HL-60/S4 treated with phorbol 12-myristate 13-acetate at 8.2 ng/mL for 4 days and 3 days (cell line): ENCODE data around the gene PRR35.

Experiments used
- in situ Hi-C: fragments of 300-500 bp; cut with MboI; formaldehyde crosslinking; loops from 2 replicates; pipeline ENCODE4 v1.15.0; 2022; ENCODE audit warnings: low sequenced_read_pairs

Gene PRR35

DNA sequence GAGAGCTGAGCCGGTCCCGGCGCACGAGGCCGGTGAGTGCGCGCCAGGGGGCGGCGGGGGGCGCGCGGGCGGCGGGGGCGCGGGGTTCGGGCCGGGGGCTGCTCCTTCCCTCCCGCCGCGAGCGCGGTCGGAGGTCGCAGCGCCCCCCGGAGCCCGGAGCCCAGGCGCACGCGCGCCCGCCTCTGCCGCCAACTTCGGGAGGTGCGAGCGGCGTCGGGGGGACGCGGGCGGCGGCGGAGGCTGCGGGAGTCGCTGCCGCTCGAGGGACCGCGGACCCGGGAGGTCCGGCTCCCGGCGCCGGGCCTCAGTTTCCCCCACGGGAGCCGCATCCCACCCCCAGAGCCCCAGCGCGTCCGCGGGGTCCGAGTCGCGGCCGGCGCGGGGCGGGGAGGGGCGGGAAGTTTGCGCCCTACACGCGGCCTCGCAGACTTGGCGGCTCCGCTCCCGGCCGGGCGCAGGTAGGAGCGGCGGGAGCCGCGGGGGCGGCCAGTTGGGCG lies at the start of gene PRR35:
PRR35 (plus strand) TSS at position 191 of the 497 bp plus-strand sequence. CDS start 2,901 bp downstream, outside the sequence.
- in situ Hi-C loops, result no loop called here

DNA sequence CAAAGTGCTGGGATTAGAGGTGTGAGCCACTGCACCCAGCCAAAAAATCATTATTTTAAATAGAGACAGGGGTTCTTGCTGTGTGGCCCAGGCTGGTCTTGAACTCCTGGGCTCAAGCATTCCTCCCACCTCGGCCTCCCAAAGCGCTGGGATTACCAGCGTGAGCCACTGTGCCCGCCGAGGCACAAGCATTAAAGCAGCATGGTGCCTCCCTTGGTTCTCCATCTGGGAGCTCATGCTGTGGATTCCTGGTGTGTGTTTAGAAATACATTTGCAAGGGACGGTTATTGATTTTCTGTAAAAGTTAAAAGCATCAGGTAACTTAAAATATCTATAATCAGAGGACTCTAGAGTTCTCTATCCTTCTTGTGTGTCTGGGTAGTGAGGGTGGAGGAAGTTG lies 47.4 kb upstream of the PRR35 start:
- in situ Hi-C loops, result no loop called here

DNA sequence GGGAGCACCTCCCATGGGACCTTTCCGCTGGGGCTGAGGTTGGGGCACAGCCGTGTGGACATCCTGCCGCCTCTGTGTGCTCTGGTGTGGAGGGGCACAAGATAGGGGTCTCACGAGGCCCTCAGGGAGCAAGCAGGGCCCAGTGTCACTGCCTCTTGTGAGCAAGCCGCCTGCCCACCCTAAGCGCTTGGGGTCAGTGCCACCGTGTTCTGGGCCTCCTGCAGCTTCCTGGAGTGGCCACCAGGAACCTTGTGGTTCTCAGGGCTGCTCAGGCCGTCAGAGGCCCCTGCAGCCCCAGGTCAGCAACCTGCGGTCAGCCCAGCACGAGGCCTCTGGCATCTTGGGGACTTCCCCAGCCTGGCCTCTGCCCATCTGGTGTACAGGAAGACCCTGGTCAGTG lies 46.2 kb upstream of the PRR35 start:
- in situ Hi-C loops, result no loop called here

DNA sequence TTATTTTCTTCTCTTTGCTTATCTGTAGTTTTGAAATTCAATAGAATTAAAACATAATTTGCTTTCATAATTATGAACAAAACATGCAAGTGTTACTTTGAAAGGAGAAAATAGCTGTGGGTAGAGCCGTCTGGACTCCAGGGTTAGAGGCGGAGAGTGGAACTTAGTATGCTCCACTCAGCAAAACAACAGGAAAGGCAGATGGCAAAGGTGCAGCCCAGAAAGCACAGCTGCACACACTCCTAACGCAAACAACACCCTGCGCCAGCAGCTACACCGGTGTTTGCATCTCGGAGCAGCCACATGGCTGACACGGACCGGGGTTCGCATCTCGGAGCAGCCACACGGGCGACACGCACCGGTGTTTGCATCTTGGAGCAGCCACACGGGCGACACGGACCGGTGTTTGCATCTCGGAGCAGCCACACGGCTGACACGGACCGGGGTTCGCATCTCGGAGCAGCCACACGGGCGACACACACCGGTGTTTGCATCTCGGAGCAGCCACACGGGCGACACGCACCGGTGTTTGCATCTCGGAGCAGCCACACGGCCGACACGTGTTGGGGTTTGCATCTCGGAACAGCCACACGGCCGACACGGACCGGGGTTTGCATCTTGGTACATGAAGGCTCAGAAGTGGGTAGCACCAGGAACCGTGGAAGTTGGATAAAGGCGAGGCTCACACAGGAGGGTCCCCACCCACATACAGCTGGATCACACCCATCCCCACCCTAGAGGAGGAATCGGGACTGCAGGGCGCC lies 44.8 kb upstream of the PRR35 start:
- in situ Hi-C loops, result no loop called here

DNA sequence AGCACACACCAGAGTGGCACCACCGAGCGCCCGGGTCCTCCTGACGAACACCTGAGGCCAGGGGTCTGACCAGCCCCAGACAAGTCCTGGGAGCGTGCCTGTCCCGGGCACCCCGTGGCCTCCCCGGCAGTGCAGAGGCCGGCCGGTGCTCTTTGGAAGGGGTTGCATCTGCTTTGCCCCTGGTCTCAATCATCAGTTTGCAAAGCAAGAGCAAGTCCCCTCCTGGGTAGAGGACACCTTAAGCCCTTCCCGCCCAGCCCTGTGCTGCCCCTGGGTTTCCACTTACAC lies 44.3 kb upstream of the PRR35 start:
- in situ Hi-C loops, result no loop called here

DNA sequence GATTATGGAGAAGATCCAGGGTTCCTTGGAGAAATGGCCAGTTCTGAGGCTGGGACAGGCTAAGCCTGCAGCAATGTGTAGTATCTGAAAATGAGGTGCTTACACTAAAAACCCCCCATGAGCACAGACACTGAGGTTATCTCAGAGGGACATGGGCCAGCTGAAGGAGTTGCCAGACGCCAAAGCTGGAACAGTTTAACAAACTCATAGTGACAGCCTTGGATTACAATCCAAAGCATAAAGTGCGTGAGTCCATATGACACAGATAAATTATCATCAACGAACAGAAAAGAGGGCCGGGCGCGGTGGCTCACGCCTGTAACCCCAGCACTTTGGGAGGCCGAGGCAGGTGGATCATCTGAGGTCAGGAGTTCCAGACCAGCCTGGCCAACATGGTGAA lies 43.9 kb upstream of the PRR35 start:
- in situ Hi-C loops, result no loop called here

DNA sequence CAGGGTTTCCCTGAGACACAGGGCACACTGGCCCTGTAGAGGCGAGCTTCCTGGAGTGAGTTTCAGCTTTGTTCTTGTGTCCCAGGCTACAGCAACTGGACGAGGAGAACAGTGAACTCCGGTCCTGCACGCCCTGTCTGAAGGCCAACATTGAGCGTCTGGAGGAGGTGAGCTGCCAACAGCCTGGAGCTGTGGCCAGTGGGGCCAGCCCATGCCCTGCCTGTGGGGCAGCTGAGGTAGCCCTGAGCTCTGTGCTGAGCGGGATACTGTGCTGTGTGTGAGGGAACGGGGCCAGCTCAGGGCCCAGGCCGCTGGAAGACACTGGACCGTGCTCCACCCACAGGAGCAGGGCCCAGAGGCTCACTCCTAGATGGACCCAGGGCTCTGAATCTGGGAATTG lies 41.3 kb upstream of the PRR35 start:
- in situ Hi-C loops, result no loop called here

DNA sequence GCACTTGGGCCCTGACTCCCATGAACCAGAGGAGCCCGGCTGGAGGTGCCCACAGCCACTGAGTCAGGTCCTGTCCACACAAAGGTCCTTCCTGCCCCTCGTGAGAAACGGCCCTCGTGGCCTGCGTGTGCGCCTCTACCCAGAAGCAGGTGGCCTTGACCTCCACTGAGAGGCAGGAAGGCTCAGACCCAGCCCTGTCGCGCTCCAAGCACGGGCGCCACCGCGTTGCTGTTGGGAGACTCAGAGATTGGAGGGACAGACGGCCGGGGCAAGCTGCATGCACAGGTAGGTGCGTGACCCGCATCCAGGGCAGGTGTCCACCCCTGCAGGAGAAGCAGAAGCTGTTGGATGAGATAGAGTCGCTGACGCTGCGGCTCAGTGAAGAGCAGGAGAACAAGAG lies 40.8 kb upstream of the PRR35 start:
- in situ Hi-C loops, result no loop called here

DNA sequence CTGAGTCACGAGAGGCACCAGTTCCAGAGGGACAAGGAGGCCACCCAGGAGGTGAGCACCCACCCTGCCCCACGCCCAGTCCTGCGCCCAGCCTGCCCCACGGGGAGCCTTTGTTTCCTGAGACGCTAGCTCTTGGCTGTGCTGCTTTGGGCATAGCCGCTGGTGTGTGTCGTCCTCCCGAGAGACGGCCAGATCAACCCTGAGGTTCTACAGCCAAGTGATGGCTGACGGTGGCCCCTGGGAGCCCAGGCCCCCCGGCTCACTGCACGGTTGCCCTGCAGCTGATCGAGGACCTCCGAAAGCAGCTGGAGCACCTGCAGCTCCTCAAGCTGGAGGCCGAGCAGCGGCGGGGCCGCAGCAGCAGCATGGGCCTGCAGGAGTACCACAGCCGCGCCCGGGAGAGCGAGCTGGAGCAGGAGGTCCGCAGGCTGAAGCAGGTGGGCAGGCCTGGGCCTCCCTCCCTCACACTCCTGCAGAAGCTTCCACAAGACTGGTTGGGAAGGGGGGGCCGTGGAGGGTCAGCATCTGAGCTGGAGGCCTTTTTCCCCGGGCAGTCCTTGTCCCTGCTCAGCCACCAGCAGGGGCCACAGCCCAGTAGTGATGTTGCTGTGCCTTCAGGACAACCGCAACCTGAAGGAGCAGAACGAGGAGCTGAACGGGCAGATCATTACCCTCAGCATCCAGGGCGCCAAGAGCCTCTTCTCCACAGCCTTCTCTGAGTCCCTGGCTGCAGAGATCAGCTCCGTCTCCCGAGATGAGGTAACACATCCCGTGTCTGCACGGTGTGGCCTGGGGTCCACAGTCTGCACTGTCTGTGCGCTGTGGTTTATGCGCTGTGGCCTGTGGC lies 40.1 kb upstream of the PRR35 start:
- in situ Hi-C loops, result no loop called here

DNA sequence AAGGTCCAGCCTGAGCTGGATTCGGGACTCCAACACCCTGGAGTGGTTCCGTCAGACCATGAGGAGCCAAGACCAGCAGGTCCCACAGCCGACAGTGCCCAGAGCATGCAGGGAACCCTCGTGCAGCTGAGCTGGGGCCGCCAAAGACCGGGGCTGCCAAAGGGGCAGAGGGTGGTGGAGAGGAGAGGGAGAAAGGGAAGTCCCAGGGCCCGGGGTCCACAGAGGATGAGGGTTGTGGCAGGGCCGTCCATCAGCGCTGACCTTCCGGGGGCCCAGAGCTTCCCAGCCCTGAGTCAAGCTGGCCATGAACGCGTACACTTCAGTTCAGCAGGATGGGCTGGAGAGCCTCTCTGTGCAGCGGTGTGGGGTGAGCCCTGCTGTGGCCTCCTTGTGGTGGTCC lies 39.3 kb upstream of the PRR35 start:
- in situ Hi-C loops, result no loop called here

DNA sequence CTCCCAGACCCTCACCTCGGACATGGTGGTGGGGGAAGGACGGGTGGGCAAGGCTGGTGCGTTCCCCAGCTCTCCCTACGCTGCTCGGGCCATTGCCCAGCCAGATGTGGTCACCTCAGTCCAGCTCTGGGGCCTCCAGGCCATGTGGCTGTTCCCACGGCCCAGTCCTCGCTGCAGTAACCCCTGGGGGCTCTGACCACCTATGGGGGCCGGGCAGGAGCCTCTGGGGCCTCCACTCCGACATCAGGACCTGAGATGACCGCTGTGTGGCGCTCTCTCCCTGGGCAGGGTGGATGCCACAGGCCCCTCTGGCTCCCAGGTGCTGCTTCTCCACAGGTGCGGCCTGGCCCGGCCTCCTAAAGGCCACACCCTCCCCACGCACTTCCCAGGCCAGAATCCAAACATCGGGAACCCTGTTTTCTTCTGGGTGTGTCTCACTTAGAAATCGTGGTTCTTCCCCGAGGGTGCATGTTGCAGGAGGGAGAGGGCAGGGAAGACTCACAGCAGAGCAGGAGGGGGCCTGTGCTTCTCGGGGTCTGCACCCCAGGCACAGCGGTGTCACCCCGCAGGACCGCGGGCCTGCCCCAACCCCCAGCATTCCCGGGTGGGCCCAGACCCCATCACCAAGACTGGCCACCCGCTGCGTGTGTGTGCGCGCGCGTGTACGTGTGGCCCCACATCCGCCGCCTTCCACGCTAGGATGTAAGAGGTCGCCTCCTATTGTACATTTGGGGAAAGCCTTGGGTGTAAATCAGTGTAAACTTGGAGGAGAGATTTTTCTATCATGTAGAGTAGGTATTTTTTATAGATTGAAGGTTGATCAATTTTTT lies 38.6 kb upstream of the PRR35 start:
- in situ Hi-C loops, result no loop called here

DNA sequence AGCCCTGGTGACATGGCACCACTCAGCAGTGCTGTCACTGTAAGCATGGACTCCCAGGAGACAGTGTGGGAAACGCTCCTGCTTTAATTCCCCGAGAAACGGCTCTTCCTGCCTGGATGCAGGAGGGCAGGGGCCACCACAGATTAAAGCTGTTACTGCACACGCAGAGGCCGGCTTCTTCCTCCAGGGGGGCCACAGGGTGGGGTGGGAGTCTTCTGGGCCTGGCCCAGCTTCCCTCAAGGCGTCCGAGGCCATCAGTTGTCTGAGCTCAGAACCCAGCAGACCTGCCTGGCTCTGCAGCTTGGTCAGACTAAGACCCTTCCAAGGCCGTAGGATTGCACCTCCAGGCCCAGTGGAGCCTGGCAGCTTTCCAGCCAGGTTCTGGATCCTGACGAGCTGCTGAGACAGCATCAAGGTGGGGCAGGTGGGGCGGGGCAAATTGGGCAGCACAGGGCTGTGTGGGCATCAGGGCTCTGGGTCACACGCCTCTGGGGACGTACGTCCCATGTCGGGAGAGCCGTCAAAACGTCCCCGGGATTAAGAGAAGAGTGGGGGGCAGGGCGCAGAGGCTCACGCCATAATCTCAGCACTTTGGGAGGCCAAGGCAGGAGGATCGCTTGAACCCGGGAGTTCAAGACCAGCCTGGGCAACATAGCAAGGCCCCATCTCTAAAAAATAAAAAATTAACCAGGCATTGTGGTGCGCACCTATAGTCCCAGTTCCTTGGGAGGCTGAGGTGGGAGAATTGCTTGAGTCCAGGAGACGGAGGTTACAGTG lies 37.7 kb upstream of the PRR35 start:
- in situ Hi-C loops, result no loop called here

DNA sequence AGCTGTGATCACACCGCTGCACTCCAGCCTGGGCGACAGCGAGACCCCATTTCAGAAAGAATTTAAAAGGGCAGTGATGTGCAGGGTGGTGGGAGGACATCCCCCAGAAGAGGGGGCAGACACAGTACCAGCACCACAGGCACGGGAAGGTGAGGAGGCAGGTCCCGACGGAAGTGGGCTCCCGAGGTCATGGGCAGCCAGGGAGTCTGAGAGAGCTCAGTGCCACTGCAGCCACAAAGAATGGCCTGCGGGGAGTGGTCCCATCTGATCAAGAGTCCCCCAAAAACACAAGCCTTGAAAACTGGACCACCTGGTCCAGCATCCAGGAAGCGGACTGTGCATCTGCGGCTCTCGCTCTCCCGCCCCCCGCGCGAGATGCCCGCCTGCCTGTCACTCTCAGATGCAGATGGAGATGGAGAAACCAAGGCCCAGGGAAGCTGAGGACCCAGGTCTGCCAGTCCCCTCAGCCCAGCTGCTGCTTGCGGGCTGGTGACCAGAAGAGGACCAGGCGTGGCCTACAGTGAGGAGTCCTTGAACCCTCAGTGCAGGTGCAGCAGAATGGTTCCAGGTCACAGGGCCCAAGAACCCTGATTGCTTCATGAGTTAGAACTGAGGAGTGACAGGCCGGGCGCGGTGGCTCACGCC lies 37.0 kb upstream of the PRR35 start:
- in situ Hi-C loops, result no loop called here

DNA sequence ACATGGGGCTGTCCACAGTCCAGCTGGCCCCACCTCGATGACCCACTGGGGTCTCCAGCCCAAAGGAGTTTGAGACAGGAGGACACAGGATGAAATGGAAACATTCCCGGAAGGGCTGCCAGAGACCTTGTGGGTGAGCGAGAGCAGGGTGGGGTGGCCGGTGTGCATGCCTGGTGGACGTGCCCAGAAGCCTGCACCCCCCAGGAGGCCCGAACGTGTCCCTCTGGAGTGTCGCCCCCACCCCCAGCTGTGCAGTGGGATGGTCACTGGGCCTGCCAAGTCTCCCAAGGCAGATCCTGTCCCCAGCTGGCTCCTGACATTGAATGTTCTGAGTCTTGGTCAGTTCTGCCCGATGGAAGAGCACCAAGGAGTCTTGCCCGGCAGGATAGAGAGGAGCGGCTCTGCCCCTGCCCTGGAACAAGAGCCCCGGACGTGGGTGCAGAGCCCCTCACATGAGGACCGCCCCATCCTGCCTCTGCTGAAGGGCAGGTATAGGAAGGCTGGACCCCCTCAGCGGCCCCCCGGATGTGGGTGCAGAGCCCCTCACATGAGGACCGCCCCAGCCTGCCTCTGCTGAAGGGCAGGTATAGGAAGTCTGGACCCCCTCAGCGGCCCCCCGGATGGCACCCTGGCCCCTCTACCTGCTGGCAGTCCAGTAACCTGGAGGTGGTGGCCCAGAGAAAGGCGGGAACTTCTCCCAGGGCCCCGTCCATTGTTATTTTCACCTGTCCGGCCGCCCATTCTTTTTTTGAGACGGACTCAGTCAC lies 35.7 kb upstream of the PRR35 start:
- in situ Hi-C loops, result no loop called here

DNA sequence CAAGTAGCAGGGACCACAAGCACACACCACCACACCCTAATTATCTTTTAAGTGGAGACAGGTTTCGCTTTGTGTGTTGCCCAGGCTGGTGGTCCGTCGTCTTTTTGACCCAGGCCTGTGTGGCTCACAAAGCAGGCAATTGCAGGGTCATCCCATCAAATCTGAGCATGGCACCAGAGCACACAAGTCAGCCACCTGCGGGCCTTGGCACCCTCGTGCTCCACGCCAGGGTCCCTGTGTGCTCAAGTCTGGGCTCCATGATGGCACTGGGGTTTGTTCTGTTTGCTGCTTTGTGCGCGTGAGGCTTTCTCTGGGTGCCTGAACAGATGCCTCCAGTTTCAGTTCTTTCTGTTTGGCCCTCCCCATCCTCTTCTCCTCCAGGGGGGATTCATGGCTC lies 35.1 kb upstream of the PRR35 start:
- in situ Hi-C loops, result no loop called here

DNA sequence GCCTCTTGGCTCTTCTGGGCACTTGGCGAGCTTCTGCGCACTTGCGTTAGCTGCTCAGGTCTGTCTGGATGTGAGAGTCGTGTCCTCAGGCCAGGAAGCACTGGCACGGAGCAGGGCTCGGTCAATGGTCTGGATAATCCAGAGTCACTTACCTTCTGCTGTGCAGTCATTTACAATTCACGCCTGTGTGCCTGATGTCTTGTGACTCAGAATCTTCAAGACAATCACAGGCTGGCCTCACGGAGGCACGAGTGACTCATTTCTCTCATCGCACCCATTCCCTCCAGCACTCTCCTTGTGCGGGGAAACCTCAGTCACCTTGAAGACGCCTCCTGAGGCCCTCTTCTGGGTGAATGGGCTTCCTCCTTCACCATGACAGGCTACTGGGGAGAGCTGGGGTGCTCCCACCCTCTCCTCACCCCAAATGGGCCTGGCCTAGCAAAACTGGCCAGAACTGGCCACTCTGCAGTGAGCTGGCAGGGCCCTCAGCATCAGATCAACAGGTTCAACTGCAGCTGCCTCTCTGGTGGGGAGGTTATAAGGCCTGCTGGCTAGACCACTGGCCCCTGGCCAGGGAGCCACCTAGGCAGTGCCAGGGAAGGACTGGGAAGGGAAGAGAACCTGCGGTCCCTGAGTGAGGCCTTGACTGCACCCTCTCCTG lies 34.5 kb upstream of the PRR35 start:
- in situ Hi-C loops, result no loop called here

DNA sequence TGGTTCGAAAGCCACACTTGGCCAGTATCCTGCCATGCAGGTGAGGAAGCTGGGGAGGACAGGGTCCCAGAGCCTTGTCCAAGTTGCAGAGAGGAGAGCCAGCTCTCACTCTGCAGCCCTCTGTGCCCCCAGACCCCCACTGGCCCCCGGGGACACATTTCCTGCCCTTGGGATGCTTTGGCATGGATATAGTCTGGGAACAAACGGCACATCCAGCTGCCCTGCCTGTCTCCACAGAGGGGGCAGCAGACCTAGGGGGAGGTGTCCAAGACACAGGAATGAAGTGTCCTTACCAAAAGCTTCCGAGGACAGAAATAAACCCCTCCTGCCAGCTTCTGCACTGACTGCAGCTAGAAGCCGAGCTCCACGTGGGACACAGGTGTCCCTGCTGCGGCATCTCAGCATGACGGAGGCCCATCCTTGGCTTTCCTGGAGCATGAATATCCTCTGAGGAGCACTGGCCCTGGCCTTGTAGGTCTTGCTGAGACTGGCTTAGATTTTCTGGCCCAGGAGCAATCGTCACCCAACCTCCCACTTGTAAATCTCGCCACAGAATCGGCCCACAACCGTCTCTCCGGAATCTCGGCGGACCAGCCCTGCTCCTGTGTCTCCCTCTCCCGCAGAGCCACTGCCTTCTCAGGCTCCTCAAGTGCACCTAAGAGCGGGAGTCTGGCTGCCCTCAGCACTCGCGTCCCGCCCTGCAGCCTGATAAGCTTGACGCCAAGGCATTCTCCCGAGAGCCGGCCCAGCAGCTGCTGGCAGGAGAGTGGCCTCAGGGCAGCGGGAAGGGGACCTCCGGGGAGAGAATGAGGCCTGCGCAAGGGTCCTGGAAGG lies 33.8 kb upstream of the PRR35 start:
- in situ Hi-C loops, result no loop called here
